Measurements from ENCODE around the gene C3AR1. TPM values are rescaled to one million over a fixed set of nuclear protein-coding genes. Genes with fewer than 3 reads are reported as not detected.
"Not testable (repeated sequence)": the region's sequence is repeated elsewhere in the genome, so short reads cannot be mapped to it uniquely, and the experiment has no call there.

Gene C3AR1
- total RNA-seq (3.7 TPM), polyA plus RNA-seq (ENCODE audit: insufficient read depth in 1 of 8, insufficient read length in 8 of 8, low replicate concordance in 1 of 8) (1 to 10 TPM; 4.0 to 6.5 (median 5.0) TPM)
- long read RNA-seq, donor 1, partial matches to known transcripts = 0 of 1 reads
- long read RNA-seq, donor 1, other reads (novel, unspliced or antisense) = 0 of 1 reads
- long read RNA-seq, donor 2 = 0 reads
- long read RNA-seq, donor 3, transcript C3AR1-201 (2 exons, 2,088 nt) = major isoform, 5 of 5 reads
- long read RNA-seq, donor 3, partial matches to known transcripts = 0 of 5 reads
- long read RNA-seq, donor 3, other reads (novel, unspliced or antisense) = 0 of 5 reads
- long read RNA-seq, donor 4, transcript C3AR1-201 (2 exons, 2,088 nt) = major isoform, 6 of 6 reads
- long read RNA-seq, donor 4, partial matches to known transcripts = 0 of 6 reads
- long read RNA-seq, donor 4, other reads (novel, unspliced or antisense) = 0 of 6 reads
- long read RNA-seq, donor 5, transcript C3AR1-201 (2 exons, 2,088 nt) = major isoform, 8 of 8 reads
- long read RNA-seq, donor 5, partial matches to known transcripts = 0 of 8 reads
- long read RNA-seq, donor 5, other reads (novel, unspliced or antisense) = 0 of 8 reads
- long read RNA-seq, donor 6, partial matches to known transcripts = 0 of 2 reads
- long read RNA-seq, donor 6, other reads (novel, unspliced or antisense) = 0 of 2 reads
- long read RNA-seq, donor 7, partial matches to known transcripts = 0 of 4 reads
- long read RNA-seq, donor 7, other reads (novel, unspliced or antisense) = 0 of 4 reads
- long read RNA-seq, donor 8, partial matches to known transcripts = 0 of 1 reads
- long read RNA-seq, donor 8, other reads (novel, unspliced or antisense) = 0 of 1 reads
- long read RNA-seq, donor 9 = 0 reads
- long read RNA-seq, donor 10, partial matches to known transcripts = 0 of 3 reads
- long read RNA-seq, donor 10, other reads (novel, unspliced or antisense) = 0 of 3 reads
- long read RNA-seq, donor 11, partial matches to known transcripts = 0 of 2 reads
- long read RNA-seq, donor 11, other reads (novel, unspliced or antisense) = 0 of 2 reads

DNA sequence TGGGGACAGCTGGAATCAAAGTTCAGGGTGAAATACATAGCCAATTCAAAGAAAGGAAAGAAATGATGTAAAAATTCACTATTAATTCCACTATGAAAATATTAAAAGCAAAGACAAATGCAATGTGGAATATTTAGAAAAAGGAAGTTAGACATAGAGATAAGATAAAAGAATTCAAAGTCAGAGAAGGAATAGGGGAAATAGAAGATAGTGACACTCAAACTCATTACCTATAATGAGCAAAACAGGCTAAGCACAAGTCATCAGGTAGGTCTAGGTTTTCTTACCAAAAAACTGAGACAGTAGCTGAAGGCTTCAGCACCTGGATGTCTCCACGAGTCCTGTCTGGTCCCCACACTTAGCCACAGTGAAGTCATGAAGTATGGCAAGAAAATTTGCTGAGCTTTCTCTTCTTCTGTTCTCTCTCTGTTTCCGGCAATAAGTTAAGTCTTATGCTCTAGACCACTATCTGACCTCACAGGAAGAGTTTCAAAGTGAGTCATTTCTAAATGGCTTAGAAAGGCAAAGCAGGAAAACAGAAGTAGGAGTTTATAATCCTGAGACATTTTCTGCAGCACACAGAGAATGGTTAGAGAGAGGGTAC, at the start of gene C3AR1:
Gene C3AR1, minus strand, starts transcription at position 369 of the 604 bp plus-strand sequence. CDS start 6,174 bp downstream, outside the sequence.
- Histone ChIP-seq H3K4me1 (ENCODE audit: control insufficient read depth, insufficient read depth, low read length) (no peaks in the 10 kb centered on the region), H3K4me3 (ENCODE audit: low read length) (peak within 1 kb of the TSS; percentile 8), H3K9me3 (replicated peaks; ENCODE audit: control insufficient read depth, low read depth, low read length) (no peaks in the 10 kb centered on the region), H3K27me3 (ENCODE audit: control insufficient read depth, insufficient read depth, low read length) (no peaks in the 10 kb centered on the region), H3K27ac (ENCODE audit: low read length) (peak within 1 kb of the TSS; percentile 60), H3K36me3 (ENCODE audit: control insufficient read depth, insufficient read depth, low read length) (no peaks in the 10 kb centered on the region)
- WGBS (ENCODE audit: insufficient coverage) = 17% methylated on average over 1 of the region's 2 CpGs
- DNase-seq = peak; percentile 76

DNA sequence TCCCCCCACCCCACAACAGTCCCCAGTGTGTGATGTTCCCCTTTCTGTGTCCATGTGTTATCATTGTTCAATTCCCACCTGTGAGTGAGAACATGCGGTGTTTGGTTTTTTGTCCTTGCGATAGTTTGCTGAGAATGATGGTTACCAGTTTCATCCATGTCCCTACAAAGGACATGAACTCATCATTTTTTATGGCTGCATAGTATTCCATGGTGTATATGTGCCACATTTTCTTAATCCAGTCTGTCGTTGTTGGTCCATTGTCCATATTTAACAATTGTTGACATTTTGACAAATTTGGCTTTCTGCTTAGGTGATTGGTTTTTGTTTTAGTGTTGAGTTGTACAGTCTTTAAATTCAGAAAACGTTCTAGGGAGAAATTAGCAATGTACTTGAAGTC, 47.0 kb upstream of the C3AR1 start:
- not testable (repeated sequence) for H3K4me1 ChIP-seq (ENCODE audit: control insufficient read depth, insufficient read depth, low read length); H3K27me3 ChIP-seq (ENCODE audit: control insufficient read depth, insufficient read depth, low read length); H3K27ac ChIP-seq (ENCODE audit: low read length); DNase-seq; H3K9me3 ChIP-seq (replicated peaks; ENCODE audit: control insufficient read depth, low read depth, low read length); H3K4me3 ChIP-seq (ENCODE audit: low read length); H3K36me3 ChIP-seq (ENCODE audit: control insufficient read depth, insufficient read depth, low read length)
- WGBS (ENCODE audit: insufficient coverage) = no CpG with 5 or more reads among the region's 4 CpGs

DNA sequence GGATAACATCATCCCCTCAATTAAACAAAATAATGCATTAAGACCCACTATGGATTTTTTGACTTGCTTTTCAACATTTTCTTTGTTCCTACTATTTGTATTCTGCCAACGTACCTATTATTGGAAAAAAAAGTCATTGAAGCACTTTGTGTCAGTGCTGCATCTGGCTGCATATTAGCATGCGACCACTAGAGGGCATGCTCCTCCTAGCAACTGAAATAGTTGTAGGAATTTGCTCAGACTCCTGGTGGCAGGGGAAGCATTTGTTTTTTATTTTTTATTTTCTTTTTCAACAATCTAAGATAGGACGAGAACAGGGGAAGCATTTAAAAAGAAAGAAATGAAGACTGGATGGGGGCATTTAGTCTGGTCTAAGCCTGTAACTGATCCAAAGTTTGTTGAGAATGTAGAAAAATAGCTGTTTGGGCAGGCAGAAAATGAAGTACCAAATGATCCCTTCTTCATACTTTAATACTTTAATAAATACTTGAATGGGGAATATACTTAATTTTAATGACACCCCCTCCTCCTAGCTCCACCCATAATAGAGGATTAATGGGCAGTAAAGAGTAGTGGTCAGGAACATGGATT, 42.7 kb upstream of the C3AR1 start:
- Histone ChIP-seq H3K4me1 (ENCODE audit: control insufficient read depth, insufficient read depth, low read length) (no peaks in the 10 kb centered on the region), H3K27me3 (ENCODE audit: control insufficient read depth, insufficient read depth, low read length) (no peaks in the 10 kb centered on the region), H3K9me3 (replicated peaks; ENCODE audit: control insufficient read depth, low read depth, low read length) (no peaks in the 10 kb centered on the region), H3K36me3 (ENCODE audit: control insufficient read depth, insufficient read depth, low read length) (no peaks in the 10 kb centered on the region), H3K27ac (ENCODE audit: low read length) (no peak overlapping the region), H3K4me3 (ENCODE audit: low read length) (no peak overlapping the region)
- DNase-seq = peak; percentile 81
- WGBS (ENCODE audit: insufficient coverage) = no CpG with 5 or more reads among the region's 3 CpGs

DNA sequence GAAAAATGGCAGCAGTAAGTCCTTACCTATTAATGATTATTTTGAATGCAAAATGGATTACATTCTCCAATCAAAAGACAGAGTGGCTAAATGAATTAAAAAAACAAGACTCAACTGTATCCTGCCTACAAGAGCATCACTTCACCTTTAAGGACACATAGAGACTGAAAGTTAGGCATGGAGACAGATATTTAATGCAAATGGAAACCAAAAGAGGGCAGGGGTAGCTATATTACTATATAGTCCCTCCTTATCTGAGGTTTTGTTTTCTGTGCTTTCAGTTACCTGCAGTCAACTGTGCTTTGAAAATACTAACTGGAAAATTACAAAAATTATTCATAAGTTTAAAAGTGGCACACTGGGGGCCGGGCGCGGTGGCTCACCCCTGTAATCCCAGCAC, 33.1 kb upstream of the C3AR1 start:
- no peaks in the 10 kb centered on the region for H3K27me3 ChIP-seq (ENCODE audit: control insufficient read depth, insufficient read depth, low read length)
- 100% methylated on average over 3 of the region's 3 CpGs for WGBS (ENCODE audit: insufficient coverage)
- DNase-seq = no peak
- H3K36me3 ChIP-seq (ENCODE audit: control insufficient read depth, insufficient read depth, low read length) = peaks cover 30% of the 10 kb centered on the region
- no peaks in the 10 kb centered on the region for H3K4me1 ChIP-seq (ENCODE audit: control insufficient read depth, insufficient read depth, low read length)
- H3K9me3 ChIP-seq (replicated peaks; ENCODE audit: control insufficient read depth, low read depth, low read length) = no peaks in the 10 kb centered on the region
- H3K4me3 ChIP-seq (ENCODE audit: low read length) = no peak overlapping the region
- no peak overlapping the region for H3K27ac ChIP-seq (ENCODE audit: low read length)

DNA sequence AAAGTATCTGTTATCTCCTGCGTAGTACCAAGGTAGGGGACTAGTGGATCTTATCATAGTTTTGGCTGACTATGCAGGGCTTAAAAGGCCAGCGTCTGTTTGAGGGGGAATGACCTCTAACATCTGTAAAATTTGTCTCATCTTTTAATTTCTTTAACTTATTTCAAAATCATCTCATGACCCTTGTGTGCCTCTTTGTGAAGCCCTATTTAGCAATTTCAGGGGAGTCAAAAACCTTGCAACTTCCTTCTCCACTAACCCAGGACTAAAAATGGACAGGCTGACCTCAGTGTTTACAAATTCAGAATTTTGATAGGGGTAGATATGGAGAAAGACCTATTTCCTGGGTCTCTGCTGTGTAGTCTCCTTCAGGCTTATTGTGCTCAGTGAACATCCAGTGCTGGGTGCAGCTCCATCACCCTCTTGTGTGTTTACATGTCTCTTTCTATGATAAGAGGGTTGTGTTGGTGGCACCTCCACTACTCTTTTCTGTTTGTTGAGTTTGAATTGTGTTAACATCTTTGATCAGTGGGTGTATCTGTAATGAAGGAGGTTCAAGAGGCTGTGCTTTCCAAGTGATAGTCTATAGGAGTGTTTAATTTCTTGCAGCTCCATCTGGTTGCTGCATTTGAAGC, 30.2 kb upstream of the C3AR1 start:
- no peaks in the 10 kb centered on the region for H3K9me3 ChIP-seq (replicated peaks; ENCODE audit: control insufficient read depth, low read depth, low read length)
- H3K27me3 ChIP-seq (ENCODE audit: control insufficient read depth, insufficient read depth, low read length) = no peaks in the 10 kb centered on the region
- no peak overlapping the region for H3K27ac ChIP-seq (ENCODE audit: low read length)
- no CpG with 5 or more reads among the region's 2 CpGs for WGBS (ENCODE audit: insufficient coverage)
- peaks cover 50% of the 10 kb centered on the region for H3K36me3 ChIP-seq (ENCODE audit: control insufficient read depth, insufficient read depth, low read length)
- H3K4me3 ChIP-seq (ENCODE audit: low read length) = no peak overlapping the region
- DNase-seq = no peak
- H3K4me1 ChIP-seq (ENCODE audit: control insufficient read depth, insufficient read depth, low read length) = no peaks in the 10 kb centered on the region

DNA sequence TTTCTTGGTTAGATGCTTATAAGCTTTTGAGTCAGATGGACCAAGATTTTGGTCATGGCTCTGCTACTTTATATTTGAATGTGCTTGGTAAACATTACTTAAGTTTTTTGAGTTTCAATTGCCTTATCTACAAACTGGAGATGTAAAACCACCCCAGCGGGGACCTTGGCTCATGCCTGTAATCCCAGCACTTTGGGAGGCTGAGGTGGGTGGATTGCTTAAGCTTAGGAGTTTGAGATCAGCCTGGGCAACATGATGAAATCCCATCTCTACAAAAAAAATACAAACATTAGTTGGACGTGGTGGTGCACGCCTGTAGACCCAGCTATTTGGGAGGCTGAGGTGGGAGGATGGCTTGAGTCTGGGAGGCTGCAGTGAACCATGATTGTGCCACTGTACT, 27.1 kb upstream of the C3AR1 start:
- Histone ChIP-seq H3K27ac (ENCODE audit: low read length) (no peak overlapping the region), H3K4me3 (ENCODE audit: low read length) (no peak overlapping the region), H3K4me1 (ENCODE audit: control insufficient read depth, insufficient read depth, low read length) (no peaks in the 10 kb centered on the region), H3K27me3 (ENCODE audit: control insufficient read depth, insufficient read depth, low read length) (no peaks in the 10 kb centered on the region), H3K36me3 (ENCODE audit: control insufficient read depth, insufficient read depth, low read length) (peaks cover 66% of the 10 kb centered on the region), H3K9me3 (replicated peaks; ENCODE audit: control insufficient read depth, low read depth, low read length) (no peaks in the 10 kb centered on the region)
- DNase-seq = no peak
- no CpG with 5 or more reads among the region's 3 CpGs for WGBS (ENCODE audit: insufficient coverage)

DNA sequence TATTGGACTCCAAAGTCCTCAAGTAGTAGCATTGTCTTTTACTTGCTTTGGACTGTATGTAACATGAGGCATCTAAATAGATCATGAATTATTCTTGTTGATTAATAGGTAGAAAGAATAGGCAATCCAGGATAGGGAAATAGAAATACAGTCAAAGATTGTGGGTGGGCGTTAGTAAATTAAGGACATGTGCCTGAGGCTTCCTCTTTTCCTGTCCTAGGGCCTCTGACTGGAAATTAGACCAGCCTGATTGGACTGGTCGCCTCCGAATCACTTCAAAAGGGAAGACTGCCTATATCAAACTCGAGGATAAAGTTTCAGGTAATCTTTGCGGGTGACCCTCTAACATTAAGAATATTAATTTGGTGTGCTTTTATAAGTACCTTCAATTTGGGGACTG, 23.6 kb upstream of the C3AR1 start:
- Histone ChIP-seq H3K4me1 (ENCODE audit: control insufficient read depth, insufficient read depth, low read length) (no peaks in the 10 kb centered on the region), H3K4me3 (ENCODE audit: low read length) (no peak overlapping the region), H3K27ac (ENCODE audit: low read length) (no peak overlapping the region), H3K9me3 (replicated peaks; ENCODE audit: control insufficient read depth, low read depth, low read length) (no peaks in the 10 kb centered on the region), H3K36me3 (ENCODE audit: control insufficient read depth, insufficient read depth, low read length) (peaks cover 44% of the 10 kb centered on the region), H3K27me3 (ENCODE audit: control insufficient read depth, insufficient read depth, low read length) (no peaks in the 10 kb centered on the region)
- no peak for DNase-seq
- 80% methylated on average over 1 of the region's 5 CpGs for WGBS (ENCODE audit: insufficient coverage)

DNA sequence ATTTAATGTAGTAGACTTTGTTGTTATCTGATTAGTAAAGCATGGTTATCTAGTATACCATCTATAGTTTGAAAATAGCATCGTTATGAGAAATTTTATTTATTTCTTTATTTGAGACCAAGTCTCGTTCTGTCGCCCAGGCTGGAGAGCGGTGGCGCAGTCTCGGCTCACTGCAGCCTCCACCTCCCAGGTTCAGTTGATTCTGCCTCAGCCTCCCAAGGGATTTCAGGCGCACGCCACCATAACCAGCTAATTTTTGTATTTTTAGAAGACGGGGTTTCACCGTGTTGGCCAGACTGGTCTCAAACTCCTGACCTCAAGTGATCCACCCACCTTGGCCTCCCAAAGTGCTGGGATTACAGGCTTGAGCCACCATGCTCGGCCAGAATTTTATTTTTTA, 23.1 kb upstream of the C3AR1 start:
- not testable (repeated sequence) for H3K4me1 ChIP-seq (ENCODE audit: control insufficient read depth, insufficient read depth, low read length); H3K27ac ChIP-seq (ENCODE audit: low read length); H3K4me3 ChIP-seq (ENCODE audit: low read length); DNase-seq; H3K27me3 ChIP-seq (ENCODE audit: control insufficient read depth, insufficient read depth, low read length); H3K9me3 ChIP-seq (replicated peaks; ENCODE audit: control insufficient read depth, low read depth, low read length)
- peaks cover 39% of the 10 kb centered on the region for H3K36me3 ChIP-seq (ENCODE audit: control insufficient read depth, insufficient read depth, low read length)
- WGBS (ENCODE audit: insufficient coverage) = 97% methylated on average over 7 of the region's 11 CpGs

DNA sequence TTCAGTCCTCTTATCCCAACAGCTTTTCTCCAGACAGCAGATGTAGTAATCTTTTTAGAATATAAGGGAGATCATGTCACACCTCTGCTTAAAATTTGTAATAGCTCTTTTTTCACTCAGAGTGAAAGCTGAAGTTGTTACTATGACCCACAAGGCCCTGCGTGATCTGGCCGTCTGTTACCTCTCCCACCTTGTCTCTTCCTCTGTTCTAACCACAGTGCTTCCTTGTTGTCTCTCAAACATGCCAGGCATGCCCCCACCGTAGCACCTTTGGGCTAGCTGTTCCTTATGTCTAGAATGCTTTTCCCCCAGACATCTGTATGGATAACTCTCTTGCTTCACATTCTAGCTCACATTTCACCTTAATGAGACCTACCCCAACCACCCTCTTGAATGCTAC, 22.4 kb upstream of the C3AR1 start:
- Histone ChIP-seq H3K9me3 (replicated peaks; ENCODE audit: control insufficient read depth, low read depth, low read length) (no peaks in the 10 kb centered on the region), H3K36me3 (ENCODE audit: control insufficient read depth, insufficient read depth, low read length) (peaks cover 39% of the 10 kb centered on the region), H3K27ac (ENCODE audit: low read length) (no peak overlapping the region), H3K4me1 (ENCODE audit: control insufficient read depth, insufficient read depth, low read length) (peaks cover 3% of the 10 kb centered on the region), H3K27me3 (ENCODE audit: control insufficient read depth, insufficient read depth, low read length) (no peaks in the 10 kb centered on the region), H3K4me3 (ENCODE audit: low read length) (no peak overlapping the region)
- 67% methylated on average over 3 of the region's 3 CpGs for WGBS (ENCODE audit: insufficient coverage)
- no peak for DNase-seq

Data from muscle of leg (tissue), 16 donors.